ENCODE data around the gene RNF225. TPM values are rescaled to one million over a fixed set of nuclear protein-coding genes. Genes with fewer than 3 reads are reported as not detected.

Gene RNF225
- total and polyA plus RNA-seq, 4 donors, result not detected

- DNase-seq (ENCODE audit: low read depth in 4 of 6, low spot score in 6 of 6), result no peak
- 83% methylated on average over 5 of the region's 6 CpGs for WGBS (ENCODE audit: insufficient coverage)
- Histone ChIP-seq H3K4me3 (ENCODE audit: low read depth, low read length) (no peak overlapping the region), H3K4me1 (ENCODE audit: control insufficient read depth, insufficient read depth, low read length) (peaks cover 24% of the 10 kb centered on the region), H3K36me3 (ENCODE audit: control insufficient read depth, insufficient read depth, low read length) (no peaks in the 10 kb centered on the region), H3K9me3 (ENCODE audit: control insufficient read depth, insufficient read depth, low read length) (no peaks in the 10 kb centered on the region), H3K27ac (ENCODE audit: low read depth, low read length) (no peak overlapping the region), H3K27me3 (ENCODE audit: control insufficient read depth, insufficient read depth, low read length) (no peaks in the 10 kb centered on the region)
Observed at GRCh38 chr19:58379246-58379645, 16.2 kb upstream of the RNF225 start.

DNA sequence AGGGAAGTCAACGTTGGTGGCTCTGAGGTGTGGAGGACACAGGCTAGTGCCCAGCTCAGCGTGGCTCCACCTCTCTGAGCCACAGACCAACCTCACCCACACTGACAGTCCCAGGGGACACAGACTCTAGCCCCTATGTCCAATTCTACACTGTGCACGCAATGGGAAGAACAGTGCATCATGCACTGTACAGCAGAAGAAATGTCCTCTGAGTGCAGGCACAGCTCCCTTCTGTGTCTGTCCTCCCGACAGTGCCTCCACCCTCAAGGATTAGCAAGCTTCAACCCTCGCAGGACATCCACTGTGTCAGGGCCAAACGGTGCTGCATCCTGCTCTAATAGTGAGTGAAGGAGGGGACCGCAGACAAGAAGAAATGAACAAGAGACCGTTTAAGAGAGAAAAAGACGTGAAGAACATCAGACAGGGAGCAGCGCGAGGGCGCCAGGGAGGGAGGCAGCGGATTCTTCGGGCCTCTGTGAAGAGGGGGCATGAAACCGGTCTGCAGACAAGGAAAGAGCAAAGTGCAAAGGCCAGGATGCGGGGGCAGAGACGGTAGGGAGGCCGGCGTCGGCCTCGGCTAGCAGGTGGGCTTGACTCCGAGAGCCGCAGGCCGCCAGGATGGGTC, 15.3 kb upstream of the RNF225 start:
- Histone ChIP-seq H3K36me3 (ENCODE audit: control insufficient read depth, insufficient read depth, low read length) (peaks cover 4% of the 10 kb centered on the region), H3K9me3 (ENCODE audit: control insufficient read depth, insufficient read depth, low read length) (no peaks in the 10 kb centered on the region), H3K27ac (ENCODE audit: low read depth, low read length) (peak overlapping the region; percentile 88), H3K27me3 (ENCODE audit: control insufficient read depth, insufficient read depth, low read length) (no peaks in the 10 kb centered on the region), H3K4me3 (ENCODE audit: low read depth, low read length) (peak overlapping the region; percentile 64), H3K4me1 (ENCODE audit: control insufficient read depth, insufficient read depth, low read length) (peaks cover 25% of the 10 kb centered on the region)
- 8% methylated on average over 24 of the region's 24 CpGs for WGBS (ENCODE audit: insufficient coverage)
- DNase-seq (ENCODE audit: low read depth in 4 of 6, low spot score in 6 of 6), result no peak

GRCh38 chr19:58380662-58381459, 14.6 kb upstream of the RNF225 start, which contains the start of gene ZNF837:
TSS of gene ZNF837 (minus strand) at chr19:58381030. CDS start at chr19:58369332, 11,698 bp downstream.
- peak; percentile 93 to 100 (median 98) for DNase-seq (ENCODE audit: low read depth in 4 of 6, low spot score in 6 of 6)
- Histone ChIP-seq H3K36me3 (ENCODE audit: control insufficient read depth, insufficient read depth, low read length) (peaks cover 4% of the 10 kb centered on the region), H3K27me3 (ENCODE audit: control insufficient read depth, insufficient read depth, low read length) (no peaks in the 10 kb centered on the region), H3K4me1 (ENCODE audit: control insufficient read depth, insufficient read depth, low read length) (peaks cover 32% of the 10 kb centered on the region), H3K4me3 (ENCODE audit: low read depth, low read length) (peak within 1 kb of the TSS; percentile 64), H3K27ac (ENCODE audit: low read depth, low read length) (peak within 1 kb of the TSS; percentile 88), H3K9me3 (ENCODE audit: control insufficient read depth, insufficient read depth, low read length) (no peaks in the 10 kb centered on the region)
- under 1% methylated on average over 78 of the region's 83 CpGs for WGBS (ENCODE audit: insufficient coverage)

DNA sequence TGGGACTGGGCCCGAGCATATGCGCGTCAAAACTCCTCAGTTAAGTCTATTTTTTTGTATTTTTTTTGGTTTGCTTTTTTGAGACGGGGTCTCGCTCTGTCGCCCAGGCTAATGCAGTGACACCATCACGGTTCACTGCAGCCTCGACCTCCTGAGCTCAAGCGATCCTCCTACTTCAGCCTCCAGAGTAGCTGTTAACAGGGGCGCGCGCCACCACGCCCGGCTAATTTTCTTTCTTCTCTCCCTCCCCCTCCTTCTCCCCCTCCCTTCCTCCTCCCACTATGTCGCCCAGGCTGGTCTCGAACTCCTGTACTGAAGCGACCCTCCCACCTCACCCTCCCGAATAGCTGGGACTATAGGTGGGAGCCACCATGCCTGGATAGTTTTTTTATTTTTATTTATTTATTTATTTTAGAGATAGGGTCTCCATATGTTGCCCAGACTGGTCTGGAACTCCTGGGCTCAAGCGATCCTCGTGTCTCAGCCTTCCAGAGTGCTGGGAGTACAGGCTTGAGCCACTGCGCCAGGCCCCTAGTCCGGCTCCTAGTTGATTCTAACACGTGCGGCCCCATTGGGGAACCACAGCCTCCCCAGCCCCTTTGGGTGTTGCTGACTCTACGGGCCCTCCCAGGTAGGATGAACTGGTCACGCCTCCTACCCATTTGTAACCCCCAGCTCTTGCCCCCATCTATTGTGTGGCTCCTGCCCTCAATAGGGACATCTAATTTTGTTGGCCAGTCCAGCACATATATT, 13.8 kb upstream of the RNF225 start:
- peaks cover 4% of the 10 kb centered on the region for H3K36me3 ChIP-seq (ENCODE audit: control insufficient read depth, insufficient read depth, low read length)
- no peaks in the 10 kb centered on the region for H3K9me3 ChIP-seq (ENCODE audit: control insufficient read depth, insufficient read depth, low read length)
- no peak for DNase-seq (ENCODE audit: low read depth in 4 of 6, low spot score in 6 of 6)
- H3K27me3 ChIP-seq (ENCODE audit: control insufficient read depth, insufficient read depth, low read length), result no peaks in the 10 kb centered on the region
- peaks cover 38% of the 10 kb centered on the region for H3K4me1 ChIP-seq (ENCODE audit: control insufficient read depth, insufficient read depth, low read length)
- WGBS (ENCODE audit: insufficient coverage), result 55% methylated on average over 16 of the region's 26 CpGs
- H3K4me3 ChIP-seq (ENCODE audit: low read depth, low read length), result peak overlapping the region; percentile 64
- H3K27ac ChIP-seq (ENCODE audit: low read depth, low read length), result peak overlapping the region; percentile 88

DNA sequence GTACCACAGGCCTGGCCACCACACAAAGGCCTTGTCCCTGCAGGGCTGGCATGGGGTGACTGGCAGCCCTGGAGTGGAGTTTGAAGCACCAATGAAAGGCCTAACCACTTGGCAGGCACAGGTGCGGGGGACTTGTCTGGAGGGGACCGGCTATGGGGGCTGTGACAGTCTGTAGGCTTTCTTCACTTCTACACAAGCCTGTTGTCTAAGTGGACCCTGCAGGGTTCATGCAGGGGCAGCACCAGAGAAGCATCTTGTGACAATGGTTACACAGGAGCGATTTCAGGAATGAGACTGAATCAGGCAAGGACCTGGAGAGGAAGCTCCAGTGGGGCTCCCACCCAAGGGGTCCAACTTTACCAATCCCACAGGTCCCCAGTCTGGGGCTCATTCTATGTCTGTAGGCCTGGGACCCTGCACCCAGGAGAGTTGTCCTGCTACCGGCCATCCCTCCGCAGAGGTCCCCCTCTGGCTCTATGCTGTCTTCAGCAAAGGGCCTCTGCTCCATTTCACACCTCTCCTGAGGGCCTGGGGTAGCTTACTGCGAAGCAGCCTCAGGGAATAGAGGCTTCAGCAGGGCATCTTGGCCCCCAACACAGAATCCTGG, 12.4 kb upstream of the RNF225 start:
- H3K27ac ChIP-seq (ENCODE audit: low read depth, low read length), result no peak overlapping the region
- peaks cover 51% of the 10 kb centered on the region for H3K4me1 ChIP-seq (ENCODE audit: control insufficient read depth, insufficient read depth, low read length)
- H3K27me3 ChIP-seq (ENCODE audit: control insufficient read depth, insufficient read depth, low read length), result no peaks in the 10 kb centered on the region
- no peak overlapping the region for H3K4me3 ChIP-seq (ENCODE audit: low read depth, low read length)
- no peak for DNase-seq (ENCODE audit: low read depth in 4 of 6, low spot score in 6 of 6)
- H3K9me3 ChIP-seq (ENCODE audit: control insufficient read depth, insufficient read depth, low read length), result no peaks in the 10 kb centered on the region
- WGBS (ENCODE audit: insufficient coverage), result 100% methylated on average over 4 of the region's 6 CpGs
- peaks cover 6% of the 10 kb centered on the region for H3K36me3 ChIP-seq (ENCODE audit: control insufficient read depth, insufficient read depth, low read length)

DNA sequence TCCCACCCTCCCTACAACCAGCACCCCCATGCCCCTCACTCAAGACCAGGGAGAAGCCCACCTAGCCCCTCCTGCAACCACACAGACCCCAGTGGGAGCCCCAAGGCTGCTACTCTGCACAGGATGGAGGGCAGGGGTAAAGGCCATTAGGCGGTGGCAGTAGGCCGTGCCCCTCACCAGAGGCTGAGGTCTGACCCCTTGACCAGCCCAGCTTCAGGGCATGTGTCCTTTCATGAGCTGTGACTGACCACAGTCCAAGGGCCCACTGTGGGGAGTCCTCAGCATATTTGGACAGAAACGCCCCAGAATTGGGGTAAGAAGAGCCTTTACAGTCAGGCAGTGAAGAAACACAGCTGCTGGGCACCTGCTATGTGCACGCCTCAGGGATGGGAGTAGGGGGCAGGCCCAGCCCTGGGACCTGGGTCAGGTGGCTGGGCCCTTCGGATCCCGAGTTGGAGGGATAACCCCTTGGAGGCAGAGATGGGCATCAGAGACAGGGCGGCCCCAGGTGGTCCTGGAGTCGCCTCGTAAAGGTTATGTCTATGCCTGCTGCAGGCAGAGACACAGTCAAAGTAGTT, 10.1 kb upstream of the RNF225 start:
- Histone ChIP-seq H3K36me3 (ENCODE audit: control insufficient read depth, insufficient read depth, low read length) (peaks cover 19% of the 10 kb centered on the region), H3K4me3 (ENCODE audit: low read depth, low read length) (peak overlapping the region; percentile 88), H3K4me1 (ENCODE audit: control insufficient read depth, insufficient read depth, low read length) (peaks cover 38% of the 10 kb centered on the region), H3K9me3 (ENCODE audit: control insufficient read depth, insufficient read depth, low read length) (no peaks in the 10 kb centered on the region), H3K27ac (ENCODE audit: low read depth, low read length) (peak overlapping the region; percentile 99), H3K27me3 (ENCODE audit: control insufficient read depth, insufficient read depth, low read length) (no peaks in the 10 kb centered on the region)
- DNase-seq (ENCODE audit: low read depth in 4 of 6, low spot score in 6 of 6), result no peak
- WGBS (ENCODE audit: insufficient coverage), result 85% methylated on average over 9 of the region's 9 CpGs

GRCh38 chr19:58385891-58386575, 9.4 kb upstream of the RNF225 start:
- H3K36me3 ChIP-seq (ENCODE audit: control insufficient read depth, insufficient read depth, low read length), result peaks cover 20% of the 10 kb centered on the region
- DNase-seq (ENCODE audit: low read depth in 4 of 6, low spot score in 6 of 6), result peak in 1 of 6 donors; percentile 5
- WGBS (ENCODE audit: insufficient coverage), result 3% methylated on average over 30 of the region's 36 CpGs
- peak overlapping the region; percentile 88 for H3K4me3 ChIP-seq (ENCODE audit: low read depth, low read length)
- no peaks in the 10 kb centered on the region for H3K27me3 ChIP-seq (ENCODE audit: control insufficient read depth, insufficient read depth, low read length)
- H3K27ac ChIP-seq (ENCODE audit: low read depth, low read length), result peak overlapping the region; percentile 99
- H3K4me1 ChIP-seq (ENCODE audit: control insufficient read depth, insufficient read depth, low read length), result peaks cover 37% of the 10 kb centered on the region
- H3K9me3 ChIP-seq (ENCODE audit: control insufficient read depth, insufficient read depth, low read length), result no peaks in the 10 kb centered on the region

- H3K27ac ChIP-seq (ENCODE audit: low read depth, low read length), result peak within 1 kb of the TSS; percentile 99
- H3K27me3 ChIP-seq (ENCODE audit: control insufficient read depth, insufficient read depth, low read length), result no peaks in the 10 kb centered on the region
- DNase-seq (ENCODE audit: low read depth in 4 of 6, low spot score in 6 of 6), result peak; percentile 90 to 100 (median 98)
- H3K4me1 ChIP-seq (ENCODE audit: control insufficient read depth, insufficient read depth, low read length), result peaks cover 30% of the 10 kb centered on the region
- H3K36me3 ChIP-seq (ENCODE audit: control insufficient read depth, insufficient read depth, low read length), result peaks cover 27% of the 10 kb centered on the region
- H3K9me3 ChIP-seq (ENCODE audit: control insufficient read depth, insufficient read depth, low read length), result no peaks in the 10 kb centered on the region
- peak within 1 kb of the TSS; percentile 88 for H3K4me3 ChIP-seq (ENCODE audit: low read depth, low read length)
- WGBS (ENCODE audit: insufficient coverage), result 0% methylated on average over 64 of the region's 64 CpGs
Observed at GRCh38 chr19:58386576-58387337, 8.7 kb upstream of the RNF225 start, which contains the start of gene RPS5. TSS of gene RPS5 (plus strand) at chr19:58387269. CDS start at chr19:58388138, 869 bp downstream.
